Breast epithelium (tissue), 4 donors: ENCODE results near the gene FEN1. TPM values are rescaled to one million over a fixed set of nuclear protein-coding genes. Genes with fewer than 3 reads are reported as not detected.

Source experiments
- DNase-seq, 2 donors: peaks; one replicate each; pipeline ENCODE4 v3.0.0-alpha.2; 2019; ENCODE audit warnings: low spot score in 2 of 2
- H3K27ac ChIP-seq, 2 donors: fragments of 200-600 bp; sonication (generic) in 1 of 2; one replicate each; pipeline ENCODE4 v1.5.1; 2016 to 2019; ENCODE audit warnings: mild to moderate bottlenecking in 1 of 2
- H3K27me3 ChIP-seq, 2 donors: fragments of 200-600 bp; sonication (generic) in 1 of 2; one replicate each; pipeline versions ENCODE4 v1.5.1 to v1.6.0; 2017 to 2019; ENCODE audit warnings: control low read depth in 1 of 2, mild to moderate bottlenecking in 1 of 2
- H3K36me3 ChIP-seq: fragments of 200-600 bp; one replicate; pipeline ENCODE4 v1.5.1; 2019
- H3K4me1 ChIP-seq, 2 donors: fragments of 200-600 bp; sonication (generic); one replicate each; pipeline ENCODE4 v1.5.1; 2016 to 2019; ENCODE audit warnings: control low read depth in 1 of 2
- H3K4me3 ChIP-seq, 3 donors: fragments of 200-600 bp; sonication (generic); 1 replicate in 2 of 3; 2 replicates in 1 of 3; pipeline ENCODE4 v1.5.1; 2016 to 2019; ENCODE audit warnings: mild to moderate bottlenecking in 3 of 3, moderate library complexity in 2 of 3
- H3K9me3 ChIP-seq, 2 donors: fragments of 200-600 bp; sonication (generic) in 1 of 2; one replicate each; pipeline ENCODE4 v1.5.1; 2016 to 2019; ENCODE audit warnings: control low read depth in 1 of 2
- POLR2A ChIP-seq: fragments of 450-650 bp; IDR thresholded peaks from one replicate; pipeline ENCODE4 v1.6.1; 2016; ENCODE audit warnings: antibody characterized with exemption, mild to moderate bottlenecking, moderate library complexity
- POLR2AphosphoS5 ChIP-seq, 3 donors: sonication (generic); formaldehyde crosslinking; IDR thresholded peaks; one replicate each; pipeline ENCODE4 v1.6.1; 2017; ENCODE audit warnings: antibody characterized with exemption in 3 of 3
- intact Hi-C: fragments of 100-400 bp; cut with DNase I; formaldehyde crosslinking; loops from one replicate; pipeline ENCODE4 v1.15.1; 2023; ENCODE audit warnings: low total_unique reads
- total RNA-seq, 3 donors: library from RNA; depleted of rRNA; stranded (reverse); fragments of >200 nt; gene quantifications; one replicate each; pipeline ENCODE4 v1.1.0, GENCODE V29; 2016
- TF ChIP-seq, protein P1 (sequence below), 3 donors: fragments of 450-650 bp; IDR thresholded peaks; one replicate each; pipeline ENCODE4 v1.5.1; 2016 to 2017; ENCODE audit warnings: antibody characterized with exemption in 3 of 3, mild to moderate bottlenecking in 3 of 3, moderate library complexity in 3 of 3

Gene FEN1
- total RNA-seq, 3 donors from 2014 or later, result 5.9 to 9.2 (median 8.5) TPM

DNA sequence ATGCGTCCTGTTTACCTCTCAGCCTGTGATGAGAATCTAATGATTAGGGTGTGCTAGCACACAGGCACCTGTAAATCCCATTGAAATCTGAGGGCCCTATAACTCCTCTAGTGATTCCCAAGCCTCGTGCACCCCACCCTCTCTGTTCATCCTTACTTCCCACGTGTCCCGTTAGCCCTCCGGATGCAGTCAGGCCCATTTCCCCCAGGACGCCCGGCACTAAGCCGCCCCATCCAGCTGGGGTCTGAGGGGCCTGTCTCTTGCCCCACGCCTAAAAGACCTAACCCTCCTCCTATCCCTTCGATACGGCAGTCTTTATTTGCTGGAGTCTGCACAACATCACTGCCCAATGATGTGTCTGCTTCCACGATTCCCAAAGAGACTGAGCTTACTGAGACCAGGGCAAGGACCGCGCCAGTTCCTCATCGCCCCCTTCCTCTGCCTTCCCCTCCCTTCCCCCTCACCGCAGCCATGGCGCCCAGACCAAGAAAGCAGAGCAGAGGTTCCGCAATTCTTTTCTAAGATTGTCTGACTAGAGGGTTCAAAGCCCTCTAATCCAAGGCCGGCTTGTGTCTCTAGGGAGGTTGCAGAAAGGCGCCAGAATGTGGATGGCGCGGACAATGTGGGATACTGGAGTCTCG, 34.3 kb downstream of the FEN1 start:
- H3K9me3 ChIP-seq, result no peaks in the 10 kb centered on the region
- peak overlapping the region; percentile 17 to 35 for H3K27ac ChIP-seq
- H3K36me3 ChIP-seq, result no peaks in the 10 kb centered on the region
- DNase-seq, result no peak
- peak overlapping the region; percentile 56 to 59 (median 56) for H3K4me3 ChIP-seq
- intact Hi-C loops, result no loop called here
- peaks cover 0 to 5% of the 10 kb centered on the region in 2 donors for H3K4me1 ChIP-seq
- TF ChIP-seq, protein P1, sequence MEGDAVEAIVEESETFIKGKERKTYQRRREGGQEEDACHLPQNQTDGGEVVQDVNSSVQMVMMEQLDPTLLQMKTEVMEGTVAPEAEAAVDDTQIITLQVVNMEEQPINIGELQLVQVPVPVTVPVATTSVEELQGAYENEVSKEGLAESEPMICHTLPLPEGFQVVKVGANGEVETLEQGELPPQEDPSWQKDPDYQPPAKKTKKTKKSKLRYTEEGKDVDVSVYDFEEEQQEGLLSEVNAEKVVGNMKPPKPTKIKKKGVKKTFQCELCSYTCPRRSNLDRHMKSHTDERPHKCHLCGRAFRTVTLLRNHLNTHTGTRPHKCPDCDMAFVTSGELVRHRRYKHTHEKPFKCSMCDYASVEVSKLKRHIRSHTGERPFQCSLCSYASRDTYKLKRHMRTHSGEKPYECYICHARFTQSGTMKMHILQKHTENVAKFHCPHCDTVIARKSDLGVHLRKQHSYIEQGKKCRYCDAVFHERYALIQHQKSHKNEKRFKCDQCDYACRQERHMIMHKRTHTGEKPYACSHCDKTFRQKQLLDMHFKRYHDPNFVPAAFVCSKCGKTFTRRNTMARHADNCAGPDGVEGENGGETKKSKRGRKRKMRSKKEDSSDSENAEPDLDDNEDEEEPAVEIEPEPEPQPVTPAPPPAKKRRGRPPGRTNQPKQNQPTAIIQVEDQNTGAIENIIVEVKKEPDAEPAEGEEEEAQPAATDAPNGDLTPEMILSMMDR (IDR thresholded peaks at IDR 0.05), result no peak
- TF ChIP-seq POLR2AphosphoS5 (IDR thresholded peaks at IDR 0.05) (no peak), POLR2A (no peak)
- no peaks in the 10 kb centered on the region for H3K27me3 ChIP-seq

DNA sequence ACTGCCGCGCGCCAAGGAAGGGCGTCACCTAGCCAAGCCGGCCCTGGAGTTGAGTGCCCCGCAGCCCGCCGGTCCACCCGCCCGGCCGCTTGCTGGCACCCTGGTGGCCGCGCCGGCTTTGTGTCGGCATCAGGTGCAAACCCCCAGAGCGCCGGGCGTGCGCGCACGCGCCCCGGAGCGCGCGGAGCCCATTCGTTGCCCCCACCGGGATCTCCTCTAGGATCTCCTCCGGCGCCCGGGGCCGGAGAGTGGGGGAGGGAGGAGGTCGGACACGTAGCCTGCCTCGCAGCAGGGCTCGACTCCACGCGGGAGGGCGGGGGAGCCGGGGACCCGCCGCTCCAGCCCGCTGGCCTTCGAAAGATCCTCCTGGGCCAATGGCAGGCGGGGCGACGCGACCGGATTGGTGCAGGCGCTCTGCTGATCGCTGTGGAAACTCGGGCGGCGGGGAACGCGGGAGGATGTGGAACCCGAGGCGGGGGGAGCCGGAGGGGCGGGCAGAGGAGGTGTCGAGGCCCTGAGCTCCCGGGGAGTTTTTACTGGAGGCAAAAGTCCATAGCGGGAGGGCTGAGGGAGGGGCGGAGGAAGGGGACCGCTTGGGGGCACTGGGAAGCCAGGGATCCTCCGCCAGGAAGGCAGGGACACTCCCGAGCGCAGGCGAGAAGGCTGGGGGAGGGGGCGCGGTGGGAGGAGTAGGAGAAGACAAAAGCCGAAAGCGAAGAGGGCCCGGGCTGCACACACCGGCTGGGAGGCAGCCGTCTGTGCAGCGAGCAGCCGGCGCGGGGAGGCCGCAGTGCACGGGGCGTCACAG, 35.1 kb downstream of the FEN1 start, which contains the start of gene FADS2:
FADS2 (plus strand) TSS at position 730 of the 808 bp plus-strand sequence. CDS start 91 bp downstream, outside the sequence.
- Histone ChIP-seq H3K4me3 (peak within 1 kb of the TSS; percentile 56 to 59 (median 56)), H3K27me3 (no peaks in the 10 kb centered on the region), H3K4me1 (peaks cover 0 to 5% of the 10 kb centered on the region in 2 donors), H3K36me3 (no peaks in the 10 kb centered on the region), H3K27ac (peak within 1 kb of the TSS; percentile 17 to 53), H3K9me3 (no peaks in the 10 kb centered on the region)
- TF ChIP-seq POLR2A, result no peak
- TF ChIP-seq, protein P1 (IDR thresholded peaks at IDR 0.05), result no peak
- no peak for TF ChIP-seq POLR2AphosphoS5 (IDR thresholded peaks at IDR 0.05)
- intact Hi-C loops, result no loop called here
- peak in 1 of 2 donors; percentile 29 for DNase-seq

DNA sequence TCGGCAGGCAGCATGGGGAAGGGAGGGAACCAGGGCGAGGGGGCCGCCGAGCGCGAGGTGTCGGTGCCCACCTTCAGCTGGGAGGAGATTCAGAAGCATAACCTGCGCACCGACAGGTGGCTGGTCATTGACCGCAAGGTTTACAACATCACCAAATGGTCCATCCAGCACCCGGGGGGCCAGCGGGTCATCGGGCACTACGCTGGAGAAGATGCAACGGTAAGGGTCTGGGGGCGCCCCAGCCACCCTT, 35.6 kb downstream of the FEN1 start:
- TF ChIP-seq POLR2A (no peak), POLR2AphosphoS5 (IDR thresholded peaks at IDR 0.05) (no peak)
- TF ChIP-seq, protein P1 (IDR thresholded peaks at IDR 0.05), result no peak
- Histone ChIP-seq H3K4me1 (peaks cover 0 to 5% of the 10 kb centered on the region in 2 donors), H3K27me3 (no peaks in the 10 kb centered on the region), H3K9me3 (no peaks in the 10 kb centered on the region), H3K4me3 (peak overlapping the region; percentile 56 to 59 (median 56)), H3K36me3 (no peaks in the 10 kb centered on the region), H3K27ac (no peak overlapping the region)
- intact Hi-C loops, result no loop called here
- DNase-seq, result no peak

DNA sequence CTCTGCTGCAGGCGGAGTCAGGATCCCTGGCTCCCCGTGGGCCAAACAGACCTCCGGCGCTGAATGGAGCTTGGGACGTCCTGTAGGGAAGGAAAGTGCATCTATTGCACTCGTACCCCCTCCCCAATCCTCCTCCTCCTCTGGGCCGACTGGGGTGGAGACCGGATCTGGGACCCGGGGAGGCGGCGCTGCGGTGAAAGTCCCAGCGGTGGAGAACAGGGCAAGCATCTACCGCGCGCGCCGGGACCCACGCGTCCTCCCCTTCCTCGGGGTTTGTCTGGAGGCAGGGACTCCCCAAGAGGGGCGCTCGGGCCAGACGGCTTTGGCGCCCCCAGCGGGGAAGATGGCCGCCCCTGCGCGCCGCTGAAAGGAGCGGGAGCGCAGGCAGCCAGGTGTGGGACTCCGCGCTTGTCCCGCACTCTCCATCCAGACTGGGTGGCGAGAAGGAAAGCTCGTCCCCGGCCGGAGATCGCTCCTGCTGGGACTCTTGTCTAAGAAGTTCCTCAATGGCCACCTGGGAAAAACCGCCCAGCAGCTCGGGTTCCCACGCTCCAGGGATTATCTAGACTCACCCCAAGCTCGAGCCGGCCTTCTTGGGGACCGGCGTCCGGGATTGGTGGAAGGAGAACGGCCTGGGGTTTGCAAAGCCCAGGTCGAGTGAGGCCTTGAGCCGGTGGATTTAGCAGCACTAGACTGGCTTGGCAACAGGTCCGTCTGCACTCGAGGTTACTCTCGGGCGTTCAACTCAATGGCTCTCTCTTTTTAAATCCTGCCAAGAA, 36.1 kb downstream of the FEN1 start:
- DNase-seq, result no peak
- Histone ChIP-seq H3K4me1 (peaks cover 0 to 5% of the 10 kb centered on the region in 2 donors), H3K4me3 (peak overlapping the region; percentile 56 to 59 (median 56)), H3K27me3 (no peaks in the 10 kb centered on the region), H3K27ac (peak overlapping the region in 1 of 2 donors; percentile 53), H3K9me3 (no peaks in the 10 kb centered on the region), H3K36me3 (no peaks in the 10 kb centered on the region)
- TF ChIP-seq POLR2AphosphoS5 (IDR thresholded peaks at IDR 0.05) (no peak), POLR2A (no peak)
- TF ChIP-seq, protein P1 (IDR thresholded peaks at IDR 0.05), result no peak
- intact Hi-C loops, result no loop called here
